ENCODE measurements around the gene CLDN15. TPM values are rescaled to one million over a fixed set of nuclear protein-coding genes. Genes with fewer than 3 reads are reported as not detected.
"Not testable (repeated sequence)": the region's sequence is repeated elsewhere in the genome, so short reads cannot be mapped to it uniquely, and the experiment has no call there.

The CLDN15 gene
- total RNA-seq, 1 donor from 2014 or later: 46.4 TPM

DNA sequence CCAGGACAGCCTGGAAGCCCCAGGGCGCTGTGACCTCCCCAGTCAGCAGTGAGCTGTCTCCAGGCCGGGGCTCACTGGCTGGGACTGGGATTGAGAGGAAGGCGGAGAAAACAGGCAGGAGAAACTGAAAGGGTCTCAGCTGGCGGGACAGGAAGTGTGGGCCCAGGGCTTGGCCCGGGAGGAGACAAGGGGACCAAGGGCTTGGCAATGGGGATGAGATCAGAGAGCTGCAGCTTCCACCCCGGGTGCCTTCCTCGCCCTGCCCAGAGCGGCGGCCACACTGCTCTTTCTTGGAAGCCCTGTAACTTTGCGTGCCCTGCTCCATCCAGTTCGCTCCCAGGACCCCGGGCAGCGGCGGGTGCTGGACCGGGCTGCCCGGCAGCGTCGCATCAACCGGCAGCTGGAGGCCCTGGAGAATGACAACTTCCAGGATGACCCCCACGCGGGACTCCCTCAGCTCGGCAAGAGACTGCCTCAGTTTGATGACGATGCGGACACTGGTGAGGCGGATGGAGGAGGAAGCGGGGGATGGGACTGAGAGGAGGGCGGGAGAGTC lies 15.2 kb downstream of the CLDN15 start:
- no peak for DNase-seq (ENCODE audit: low spot score)

DNA sequence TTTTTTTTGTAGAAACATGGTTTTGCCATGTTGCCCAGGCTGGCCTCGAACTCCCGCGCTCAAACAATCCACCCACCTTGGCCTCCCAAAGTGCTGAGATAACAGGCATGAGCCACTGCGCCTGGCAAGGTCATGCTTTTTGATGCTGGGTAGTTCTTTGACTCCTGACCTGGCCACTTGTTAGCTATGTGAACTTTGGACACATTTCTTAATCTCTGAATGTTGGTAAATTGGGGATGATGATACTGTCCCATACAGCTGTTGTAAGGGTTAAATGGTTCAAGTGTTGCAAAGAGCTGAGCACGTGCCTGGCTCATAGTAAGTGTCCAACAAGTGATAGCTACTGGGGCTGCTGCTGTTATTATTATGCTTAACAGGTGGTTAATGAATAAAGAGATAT lies 17.3 kb downstream of the CLDN15 start:
- no peak for DNase-seq (ENCODE audit: low spot score)

- DNase-seq (ENCODE audit: low spot score): no peak
These were observed 19.1 kb downstream of the CLDN15 start for GRCh38 chr7:101218236-101219125.

GRCh38 chr7:101217388-101218235 lies 20.0 kb downstream of the CLDN15 start, which contains the start of the genes PLOD3 and ZNHIT1:
TSS of gene PLOD3 (minus strand) at chr7:101217581. CDS start at chr7:101217274, 307 bp downstream.
TSS of gene ZNHIT1 (plus strand) at chr7:101218165. CDS start at chr7:101218196, 31 bp downstream.
- DNase-seq (ENCODE audit: low spot score): peak; percentile 98

DNA sequence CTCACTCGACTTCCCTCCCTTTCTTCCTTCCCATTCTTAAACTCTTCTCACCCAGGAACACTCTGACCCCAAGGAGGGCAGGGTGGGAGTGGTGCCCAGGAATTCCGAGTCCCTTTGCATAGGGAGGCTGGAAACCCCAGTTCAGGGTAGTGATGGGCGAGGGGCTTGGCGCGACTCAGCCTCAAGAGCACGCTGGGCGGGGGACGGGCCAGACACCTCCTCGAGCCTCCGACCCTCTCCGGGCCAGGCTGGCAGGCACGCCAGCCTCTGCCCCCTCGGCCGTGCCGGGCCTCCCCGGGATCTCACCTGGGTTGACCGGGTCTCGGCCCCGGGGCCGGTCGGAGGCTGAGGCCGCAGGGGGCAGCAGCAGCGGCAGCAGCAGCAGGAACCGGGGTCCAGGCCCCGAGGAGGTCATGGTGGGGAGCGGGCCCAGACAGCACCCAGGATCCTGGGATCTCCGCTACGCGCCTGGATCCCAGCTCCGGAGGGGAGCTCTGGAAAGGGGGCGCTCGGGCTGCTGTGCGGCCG lies 20.7 kb downstream of the CLDN15 start:
- DNase-seq (ENCODE audit: low spot score): no peak

- no peak for DNase-seq (ENCODE audit: low spot score)
These were observed 21.4 kb downstream of the CLDN15 start for GRCh38 chr7:101216001-101216859.

GRCh38 chr7:101212014-101212413 lies 25.6 kb downstream of the CLDN15 start:
- no peak for DNase-seq (ENCODE audit: low spot score)

DNA sequence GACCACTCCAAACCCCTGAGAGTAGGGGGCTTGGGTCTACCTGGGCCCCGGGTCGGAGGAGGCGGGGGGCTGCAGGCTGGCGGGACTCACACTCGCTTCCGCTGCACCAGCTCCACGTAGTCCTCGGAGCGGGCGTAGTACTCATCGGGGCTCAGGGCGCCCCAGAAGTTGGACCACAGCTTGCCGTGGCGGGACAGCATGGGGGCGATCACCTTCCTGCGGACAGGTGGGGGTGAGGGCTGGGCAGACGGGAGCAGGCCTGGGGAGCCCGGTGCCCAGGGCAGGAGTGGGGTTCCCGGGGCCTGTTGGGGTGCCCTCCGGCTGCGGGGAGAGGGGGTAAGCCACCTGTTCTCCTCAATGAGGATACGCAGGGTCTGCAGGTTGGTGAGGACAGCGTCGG lies 26.1 kb downstream of the CLDN15 start:
- DNase-seq (ENCODE audit: low spot score): no peak

- DNase-seq (ENCODE audit: low spot score): no peak
These were observed 27.5 kb downstream of the CLDN15 start for GRCh38 chr7:101210143-101210542.

DNA sequence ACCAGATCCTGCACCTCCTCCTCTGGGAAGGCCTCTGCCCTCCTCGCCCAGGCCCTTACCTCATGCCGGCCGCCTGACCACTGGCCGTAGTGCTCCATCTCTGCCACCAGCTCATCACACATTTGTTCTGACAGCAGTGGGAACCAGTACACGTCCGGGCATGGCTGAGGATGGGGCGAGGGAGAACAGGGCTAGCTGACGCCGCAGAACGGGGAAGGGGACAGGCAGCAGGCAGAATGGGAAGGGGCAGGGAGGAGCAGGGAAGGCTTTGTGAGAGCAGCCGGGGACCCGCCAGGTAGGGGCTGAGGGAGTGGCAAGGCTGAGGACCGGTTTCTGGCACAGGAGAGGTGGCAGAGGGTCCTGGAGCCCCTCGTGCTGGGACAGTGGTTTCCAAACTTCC lies 28.8 kb downstream of the CLDN15 start:
- DNase-seq (ENCODE audit: low spot score): no peak

DNA sequence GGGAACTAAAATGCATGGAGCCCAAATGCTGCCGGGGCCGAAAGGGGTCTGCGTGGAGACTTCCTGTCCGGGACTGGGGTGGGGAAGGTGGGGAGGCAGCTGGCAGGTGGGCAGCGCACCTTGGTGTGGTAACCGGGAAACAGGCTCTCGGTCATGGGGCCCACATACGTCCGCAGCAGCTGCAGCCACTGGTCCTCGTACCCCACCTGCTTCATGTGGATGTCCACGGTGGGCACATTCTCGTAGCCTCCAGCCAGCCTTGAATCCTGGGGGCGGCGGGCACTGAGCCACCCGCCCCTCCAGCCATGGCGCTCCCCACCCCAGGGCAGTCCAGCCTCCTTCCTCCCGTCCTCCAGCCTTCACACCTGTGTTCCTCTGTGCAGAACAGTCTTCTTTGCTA lies 30.1 kb downstream of the CLDN15 start:
- DNase-seq (ENCODE audit: low spot score): no peak

DNA sequence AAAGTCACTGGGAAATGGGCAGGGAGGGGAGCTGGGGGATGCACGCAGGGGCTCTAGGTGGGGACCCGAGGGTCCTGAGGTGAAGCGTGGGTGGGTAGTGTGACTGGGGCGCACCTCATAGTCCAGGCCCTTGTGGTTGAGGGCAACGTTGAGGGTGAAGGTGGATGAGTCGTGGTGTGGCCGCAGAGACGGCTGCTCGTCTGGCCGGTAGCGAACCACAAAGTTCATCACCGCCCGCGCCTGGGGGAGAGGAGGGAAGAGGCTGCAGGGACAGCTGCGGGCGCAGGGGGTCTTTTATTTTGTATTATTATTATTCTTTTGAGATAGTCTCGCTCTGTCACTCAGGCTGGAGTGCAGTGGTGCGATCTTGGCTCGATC lies 30.9 kb downstream of the CLDN15 start:
- no peak for DNase-seq (ENCODE audit: low spot score)

GRCh38 chr7:101205901-101206664 lies 31.5 kb downstream of the CLDN15 start:
- DNase-seq (ENCODE audit: low spot score): no peak

DNA sequence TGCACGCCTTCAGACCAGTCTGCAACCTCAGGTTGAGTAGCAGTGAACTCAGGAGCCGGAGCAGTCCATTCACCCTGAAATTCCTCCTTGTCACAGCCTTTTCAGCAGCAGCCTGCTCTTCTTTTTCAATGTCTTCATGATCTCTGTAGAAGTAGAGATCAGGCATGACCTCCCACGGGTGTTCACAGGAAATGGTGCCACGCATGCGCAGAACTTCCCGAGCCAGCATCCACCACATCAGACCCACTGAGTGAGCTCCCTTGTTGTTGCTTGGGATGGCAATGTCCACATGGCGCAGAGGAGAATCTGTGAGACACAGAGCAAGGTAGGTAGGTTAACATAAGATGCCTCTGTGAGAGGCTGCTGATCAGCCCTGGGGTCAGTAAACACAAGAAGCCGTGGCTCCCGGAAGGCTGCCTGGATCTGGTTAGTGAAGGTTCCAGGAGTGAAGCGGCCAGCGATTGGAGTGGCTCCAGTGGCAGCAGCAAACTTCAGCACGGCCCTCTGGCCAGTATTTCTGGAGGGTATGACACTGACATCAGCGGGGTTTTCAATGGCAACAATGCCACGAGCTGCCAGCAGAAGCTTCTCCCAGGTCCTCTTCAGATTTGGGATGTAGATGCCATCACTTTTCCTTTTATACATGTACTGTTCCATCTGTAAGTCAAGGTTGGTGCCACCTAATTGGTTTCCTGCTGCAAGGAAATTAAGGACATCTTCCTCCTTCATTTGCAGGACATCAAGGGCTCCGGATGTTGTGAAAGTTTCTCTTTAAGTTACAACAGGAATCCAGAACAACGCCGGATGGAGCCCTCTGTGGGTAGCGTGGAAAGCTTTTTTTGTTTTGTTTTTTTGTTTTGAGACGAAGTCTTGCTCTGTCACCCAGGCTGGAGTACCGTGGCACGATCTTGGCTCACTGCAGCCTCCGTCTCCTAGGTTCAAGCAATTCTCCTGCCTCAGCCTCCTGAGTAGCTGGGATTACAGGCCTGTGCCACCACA lies 33.6 kb downstream of the CLDN15 start:
- not testable (repeated sequence) for DNase-seq (ENCODE audit: low spot score)

DNA sequence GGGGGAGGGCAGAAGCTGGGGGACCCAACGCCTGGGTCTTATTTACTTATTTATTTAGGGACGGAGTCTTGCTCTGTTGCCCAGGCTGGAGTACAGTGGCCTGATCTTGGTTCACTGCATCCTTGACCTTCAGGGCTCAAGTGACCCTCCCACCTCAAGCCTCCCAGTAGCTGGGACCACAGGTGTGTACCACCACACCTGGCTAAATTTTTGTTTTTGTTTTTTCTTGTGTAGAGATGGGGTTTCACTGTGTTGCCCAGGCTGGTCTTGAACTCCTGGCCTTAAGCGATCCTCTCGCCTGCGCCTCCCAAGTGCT lies 35.0 kb downstream of the CLDN15 start:
- DNase-seq (ENCODE audit: low spot score): no peak

DNA sequence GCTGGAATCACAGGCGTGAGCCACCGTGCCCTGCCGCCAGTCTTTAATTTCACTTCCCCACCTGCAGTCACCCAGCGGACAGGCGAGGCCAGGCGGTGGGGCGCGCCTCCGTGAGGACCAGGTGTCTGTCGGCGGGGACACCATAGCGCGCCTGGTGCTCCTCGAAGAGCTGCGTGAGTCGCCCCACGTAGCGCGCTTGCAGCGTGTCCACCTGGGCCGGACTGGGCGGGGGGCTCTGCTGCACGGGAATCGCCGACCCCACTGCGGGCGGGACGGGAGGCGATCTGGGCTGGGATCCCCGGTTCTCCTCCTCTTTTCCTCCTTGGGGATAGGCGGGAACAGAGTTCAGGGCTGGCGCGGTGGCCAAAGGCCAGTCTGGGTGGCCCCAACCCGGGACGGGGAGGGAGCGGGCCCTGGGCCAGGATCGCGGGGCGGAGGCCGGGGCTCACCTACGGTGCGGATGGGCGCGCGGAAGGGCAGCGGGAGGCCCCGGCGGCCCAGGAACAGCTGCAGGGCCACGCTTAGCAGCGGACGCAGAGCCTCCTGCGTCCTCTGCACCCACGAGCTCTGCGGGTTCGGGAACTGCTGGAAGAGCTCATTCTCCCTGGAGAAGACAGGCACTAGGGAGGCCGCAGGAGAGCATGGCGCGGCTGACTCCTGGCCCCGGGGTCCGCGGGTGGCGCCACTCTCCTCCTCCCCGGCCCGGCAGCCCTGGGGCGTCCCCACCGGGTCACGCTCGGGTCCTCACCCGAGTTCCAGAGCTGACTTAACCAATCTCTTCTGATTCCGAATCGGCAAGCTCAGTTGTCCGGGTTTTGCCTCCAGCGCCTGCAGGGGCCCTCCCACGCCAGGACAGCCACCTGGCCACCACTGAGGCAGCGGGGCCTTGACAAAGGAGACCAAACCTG lies 35.7 kb downstream of the CLDN15 start:
- no peak for DNase-seq (ENCODE audit: low spot score)

DNA sequence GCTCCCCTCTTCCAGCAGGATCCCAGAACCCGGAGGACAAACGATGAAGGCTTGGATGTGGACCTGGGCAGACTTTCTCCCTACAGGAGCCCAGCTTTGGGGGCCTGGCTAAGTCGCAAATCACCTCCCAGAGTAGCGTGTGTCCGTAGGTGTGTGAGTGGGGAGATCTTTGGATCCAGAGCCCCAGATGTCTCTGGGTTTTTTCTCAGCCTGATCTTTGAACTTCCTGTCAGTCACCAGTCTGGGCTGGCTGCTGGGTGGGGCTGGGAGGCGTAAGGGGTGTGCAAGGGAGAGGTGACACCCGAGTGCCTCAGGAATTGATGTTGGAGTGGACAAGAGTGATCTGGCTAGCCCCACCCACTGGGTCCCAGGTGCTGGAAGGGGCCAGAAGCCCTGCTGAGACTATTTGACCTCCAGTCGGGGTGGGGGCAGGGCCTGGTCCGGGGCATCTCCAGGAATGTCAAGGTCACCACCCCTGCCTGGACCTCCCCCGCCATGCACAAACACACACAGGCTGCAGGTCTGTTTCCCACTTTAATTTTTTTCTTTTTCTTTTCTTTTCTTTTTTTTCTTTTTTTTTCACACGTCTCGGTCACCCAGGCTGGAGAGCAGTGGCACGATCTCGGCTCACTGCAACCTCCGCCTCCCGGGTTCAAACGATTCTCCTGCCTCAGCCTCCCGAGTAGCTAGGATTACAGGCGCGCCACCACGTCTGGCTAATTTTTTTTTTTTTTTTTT lies 36.6 kb downstream of the CLDN15 start, which contains the start of gene MOGAT3:
Gene MOGAT3, minus strand, starts transcription at position 175 of the 738 bp plus-strand sequence. CDS start 182 bp downstream, outside the sequence.
- no peak for DNase-seq (ENCODE audit: low spot score)
